ENCODE results near the gene UTP20. TPM values are rescaled to one million over a fixed set of nuclear protein-coding genes. Genes with fewer than 3 reads are reported as not detected.

Gene UTP20
- total RNA-seq, 1 experiment from 2014 or later, result 23.7 TPM

- intact Hi-C loops (cut with micrococcal nuclease; ENCODE audit: unreplicated experiment), result no loop called here
- BruUV-seq (replicated peaks), result no TSS peak
- H3K36me3 Mint-ChIP-seq (ENCODE audit: insufficient read depth, unreplicated experiment), result peaks cover 35% of the 10 kb centered on the region
- H3K27me3 Mint-ChIP-seq (ENCODE audit: insufficient read depth, unreplicated experiment), result no peaks in the 10 kb centered on the region
- H3K9me3 Mint-ChIP-seq (ENCODE audit: unreplicated experiment), result no peaks in the 10 kb centered on the region
- Histone ChIP-seq H3K27me3 (replicated peaks; ENCODE audit: control insufficient read depth, insufficient read depth, low read length) (no peaks in the 10 kb centered on the region), H3K36me3 (ENCODE audit: control insufficient read depth, insufficient read depth, low read length) (no peaks in the 10 kb centered on the region), H3K9me3 (no peaks in the 10 kb centered on the region), H3K4me3 (ENCODE audit: low read depth, low read length) (no peak overlapping the region), H3K4me1 (no peaks in the 10 kb centered on the region)
- ChIA-PET CTCF (no interaction called here), POLR2A (no interaction called here)
- no peak overlapping the region for H3K27ac Mint-ChIP-seq (ENCODE audit: unreplicated experiment)
- TF ChIP-seq CTCF (IDR thresholded peaks at IDR 0.05; ENCODE audit: insufficient read depth in 1 of 2, low read depth in 1 of 2, low read length in 1 of 2, severe bottlenecking in 1 of 2, unreplicated experiment in 1 of 2), result no peak
- H3K4me3 Mint-ChIP-seq (ENCODE audit: unreplicated experiment), result no peak overlapping the region
- no peak for DNase-seq
- no peaks in the 10 kb centered on the region for H3K4me1 Mint-ChIP-seq (ENCODE audit: low read depth, unreplicated experiment)
Observed at GRCh38 chr12:101361455-101361854, 81.5 kb downstream of the UTP20 start.

- no peaks in the 10 kb centered on the region; the same call in 1 of the 2 replicates for H3K36me3 ChIP-seq (ENCODE audit: control insufficient read depth, insufficient read depth, low read length)
- no peak overlapping the region for H3K4me3 ChIP-seq (ENCODE audit: low read depth, low read length)
- peaks cover 68% of the 10 kb centered on the region for H3K36me3 Mint-ChIP-seq (ENCODE audit: insufficient read depth, unreplicated experiment)
- BruUV-seq (replicated peaks), result no TSS peak
- H3K27me3 Mint-ChIP-seq (ENCODE audit: insufficient read depth, unreplicated experiment), result no peaks in the 10 kb centered on the region
- no peaks in the 10 kb centered on the region for H3K4me1 Mint-ChIP-seq (ENCODE audit: low read depth, unreplicated experiment)
- no peak overlapping the region for H3K4me3 Mint-ChIP-seq (ENCODE audit: unreplicated experiment)
- H3K27ac Mint-ChIP-seq (ENCODE audit: unreplicated experiment), result no peak overlapping the region
- H3K4me1 ChIP-seq, result no peaks in the 10 kb centered on the region
- ChIA-PET POLR2A (no interaction called here), CTCF (no interaction called here)
- H3K9me3 Mint-ChIP-seq (ENCODE audit: unreplicated experiment), result no peaks in the 10 kb centered on the region
- intact Hi-C loops (cut with micrococcal nuclease; ENCODE audit: unreplicated experiment), result no loop called here
- no peaks in the 10 kb centered on the region for H3K27me3 ChIP-seq (replicated peaks; ENCODE audit: control insufficient read depth, insufficient read depth, low read length)
- no peaks in the 10 kb centered on the region for H3K9me3 ChIP-seq
- no peak for TF ChIP-seq CTCF (IDR thresholded peaks at IDR 0.05; ENCODE audit: insufficient read depth in 1 of 2, low read depth in 1 of 2, low read length in 1 of 2, severe bottlenecking in 1 of 2, unreplicated experiment in 1 of 2)
- no peak for DNase-seq
Observed at GRCh38 chr12:101368016-101368415, 88.1 kb downstream of the UTP20 start.

- H3K36me3 Mint-ChIP-seq (ENCODE audit: insufficient read depth, unreplicated experiment), result peaks cover 51% of the 10 kb centered on the region
- H3K4me1 ChIP-seq, result no peaks in the 10 kb centered on the region
- H3K27me3 Mint-ChIP-seq (ENCODE audit: insufficient read depth, unreplicated experiment), result no peaks in the 10 kb centered on the region
- H3K27me3 ChIP-seq (replicated peaks; ENCODE audit: control insufficient read depth, insufficient read depth, low read length), result no peaks in the 10 kb centered on the region
- POLR2A ChIA-PET, result no interaction called here
- no peak overlapping the region for H3K27ac Mint-ChIP-seq (ENCODE audit: unreplicated experiment)
- no peaks in the 10 kb centered on the region for H3K9me3 Mint-ChIP-seq (ENCODE audit: unreplicated experiment)
- TF ChIP-seq CTCF (IDR thresholded peaks at IDR 0.05; ENCODE audit: insufficient read depth in 1 of 2, low read depth in 1 of 2, low read length in 1 of 2, severe bottlenecking in 1 of 2, unreplicated experiment in 1 of 2), result no peak
- H3K4me3 ChIP-seq (ENCODE audit: low read depth, low read length), result no peak overlapping the region
- H3K4me1 Mint-ChIP-seq (ENCODE audit: low read depth, unreplicated experiment), result no peaks in the 10 kb centered on the region
- no peaks in the 10 kb centered on the region; the same call in 1 of the 2 replicates for H3K36me3 ChIP-seq (ENCODE audit: control insufficient read depth, insufficient read depth, low read length)
- BruUV-seq (replicated peaks), result no TSS peak
- no peak overlapping the region for H3K4me3 Mint-ChIP-seq (ENCODE audit: unreplicated experiment)
- intact Hi-C loops (cut with micrococcal nuclease; ENCODE audit: unreplicated experiment), result no loop called here
- CTCF ChIA-PET, result no interaction called here
- DNase-seq, result no peak
- H3K9me3 ChIP-seq, result no peaks in the 10 kb centered on the region
Observed at GRCh38 chr12:101372431-101372830, 92.5 kb downstream of the UTP20 start.
